HG03139 (cell line): Measurements from ENCODE around the gene SKA1.
"Not testable (repeated sequence)": the region's sequence is repeated elsewhere in the genome, so short reads cannot be mapped to it uniquely, and the experiment has no call there.

Source experiments
- ATAC-seq: cut with Tn5 transposase; IDR thresholded peaks from one replicate; pipeline ENCODE4 v1.9.1; 2021; ENCODE audit not compliant: unreplicated experiment

SKA1 gene

DNA sequence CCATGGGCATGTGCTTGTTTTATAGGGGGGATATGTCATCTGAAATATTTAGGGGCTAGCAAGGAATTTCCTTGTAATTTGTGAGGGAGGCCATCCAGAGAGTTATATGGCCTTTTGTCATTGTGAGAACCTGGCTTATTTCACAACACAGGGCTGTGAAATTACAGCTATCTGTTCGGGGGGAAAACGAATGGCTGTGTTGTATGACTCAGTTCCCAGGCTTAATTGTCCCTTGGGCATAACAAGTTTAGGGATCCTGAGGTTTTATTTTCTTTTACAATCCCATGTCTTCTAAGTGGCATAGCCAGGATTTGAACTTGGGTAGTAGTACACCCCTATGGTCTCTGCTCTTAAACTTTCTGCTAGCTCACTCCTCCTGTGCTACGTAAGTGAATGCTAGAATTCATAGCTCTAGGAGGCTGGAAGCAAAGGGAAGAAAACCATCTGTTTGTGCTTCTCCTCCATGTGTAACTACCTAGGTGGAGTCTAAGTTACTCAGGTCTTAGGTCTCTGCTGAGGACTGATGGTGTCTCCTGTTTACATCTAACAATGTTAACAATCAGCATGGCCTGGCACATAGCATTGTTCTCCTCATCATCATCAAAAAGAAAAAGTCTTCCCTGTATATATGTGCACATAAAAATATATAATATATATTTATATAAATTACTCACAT is 53.8 kb downstream of the SKA1 start:
- no peak for ATAC-seq

DNA sequence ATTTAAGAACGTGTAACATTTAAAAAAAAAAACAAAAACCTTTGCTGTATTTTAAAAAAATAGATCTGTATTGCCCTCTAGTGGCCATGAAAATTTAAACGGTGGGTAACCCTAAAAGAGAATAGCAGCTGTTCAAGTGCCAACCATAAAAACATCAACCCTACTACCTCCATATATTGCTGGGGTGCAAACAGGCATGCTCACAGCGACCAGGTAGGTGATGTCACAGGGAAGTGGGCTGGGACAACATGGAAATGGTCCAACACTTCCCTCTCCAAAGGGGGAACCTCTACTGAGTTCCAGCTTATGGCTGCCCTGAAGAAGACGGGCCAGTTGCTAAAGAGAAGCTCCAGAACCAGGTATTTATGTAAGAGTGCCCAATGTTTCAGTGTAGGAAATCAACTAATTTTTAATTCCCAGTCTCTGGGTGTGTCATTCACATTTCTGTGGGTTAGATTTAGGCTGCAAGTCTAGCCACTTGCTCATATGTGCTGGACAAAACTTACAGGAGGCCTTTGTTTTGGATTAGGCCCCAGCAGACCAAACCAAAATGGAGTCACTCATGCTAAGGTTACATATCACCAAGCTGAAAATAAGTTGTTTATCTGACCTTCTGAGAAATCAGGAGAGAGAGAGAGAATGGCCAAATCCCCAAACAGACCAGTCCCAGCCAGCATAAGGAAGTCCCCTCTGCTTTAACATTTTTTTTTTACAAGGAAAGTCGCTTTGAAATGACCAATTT is 54.5 kb downstream of the SKA1 start:
- no peak for ATAC-seq

DNA sequence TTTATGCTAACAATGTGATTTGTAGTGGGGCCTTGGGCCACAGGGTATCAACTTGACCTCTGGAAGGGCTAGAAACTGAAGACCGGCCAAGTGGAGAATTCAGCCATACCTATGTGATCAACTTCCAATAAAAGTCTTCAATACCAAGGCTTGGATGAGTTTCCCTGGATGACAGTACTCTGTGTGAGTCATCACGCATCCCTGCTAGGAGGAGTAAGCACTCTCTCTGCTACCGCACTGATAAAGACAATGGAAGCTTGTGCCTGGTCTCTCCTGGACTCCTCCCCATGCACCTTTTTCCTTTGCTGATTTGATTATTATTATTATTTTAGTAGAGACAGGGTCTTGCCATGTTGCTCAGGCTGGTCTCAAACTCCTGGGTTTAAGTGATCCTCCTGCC is 58.1 kb downstream of the SKA1 start:
- no peak for ATAC-seq

DNA sequence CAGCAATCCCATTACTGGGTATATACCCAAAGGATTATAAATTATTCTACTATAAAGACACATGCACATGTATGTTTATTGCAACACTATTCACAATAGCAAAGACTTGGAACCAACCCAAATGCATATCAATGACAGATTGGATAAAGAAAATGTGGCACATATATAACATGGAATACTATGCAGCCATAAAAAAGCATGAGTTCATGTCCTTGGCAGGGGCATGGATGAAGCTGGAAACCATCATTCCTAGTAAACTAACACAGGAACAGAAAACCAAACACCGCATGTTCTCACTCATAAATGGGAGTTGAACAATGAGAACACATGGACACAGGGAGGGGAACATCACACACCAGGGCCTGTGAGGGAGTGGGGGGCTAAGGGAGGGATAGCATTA is 61.9 kb downstream of the SKA1 start:
- ATAC-seq, result not testable (repeated sequence)

DNA sequence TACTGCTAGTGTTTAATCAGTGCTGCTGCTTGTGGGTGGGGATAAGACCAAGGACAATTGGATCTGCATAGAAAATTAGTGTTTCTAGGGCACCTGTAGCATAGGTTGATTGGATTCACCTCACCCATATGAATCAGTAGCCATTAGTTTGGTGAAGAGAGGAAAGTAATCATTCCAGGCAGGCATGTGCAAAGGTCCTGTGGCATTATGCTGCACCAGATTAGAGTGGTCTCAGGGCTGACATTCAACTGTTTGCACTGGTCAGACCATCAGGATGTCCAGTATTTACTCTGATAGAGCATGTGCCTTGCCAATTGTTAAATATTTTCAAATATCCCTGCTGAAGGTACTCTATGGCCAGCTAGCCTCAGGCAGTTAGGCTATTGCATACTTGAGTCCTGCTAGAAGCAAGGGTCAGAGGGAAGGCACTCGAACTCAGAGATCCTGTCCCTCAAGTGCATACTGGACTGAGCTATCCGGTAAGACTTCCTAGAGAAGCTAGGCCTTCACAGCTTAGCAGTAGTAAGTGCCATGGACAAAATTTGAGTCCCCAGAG is 64.7 kb downstream of the SKA1 start:
- no peak for ATAC-seq

DNA sequence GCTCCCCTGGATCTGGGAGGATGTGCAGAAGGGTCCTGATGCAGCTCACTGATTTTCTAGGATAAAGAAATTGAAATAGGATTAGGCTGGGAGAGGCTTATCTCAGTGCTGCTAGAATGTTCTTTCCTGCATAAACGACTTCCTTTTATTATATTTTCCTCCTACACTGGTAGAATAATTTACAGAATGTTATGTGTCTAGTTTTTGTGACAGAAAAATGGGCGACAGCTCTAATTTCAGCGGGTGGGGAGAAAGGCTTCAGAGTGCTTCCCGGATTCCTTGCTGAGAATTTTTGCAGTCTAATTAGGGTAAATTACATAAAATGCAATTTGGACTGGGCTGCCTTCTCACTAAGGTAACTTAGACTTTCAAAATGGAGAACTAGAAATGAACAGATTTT is 66.2 kb downstream of the SKA1 start:
- no peak for ATAC-seq

DNA sequence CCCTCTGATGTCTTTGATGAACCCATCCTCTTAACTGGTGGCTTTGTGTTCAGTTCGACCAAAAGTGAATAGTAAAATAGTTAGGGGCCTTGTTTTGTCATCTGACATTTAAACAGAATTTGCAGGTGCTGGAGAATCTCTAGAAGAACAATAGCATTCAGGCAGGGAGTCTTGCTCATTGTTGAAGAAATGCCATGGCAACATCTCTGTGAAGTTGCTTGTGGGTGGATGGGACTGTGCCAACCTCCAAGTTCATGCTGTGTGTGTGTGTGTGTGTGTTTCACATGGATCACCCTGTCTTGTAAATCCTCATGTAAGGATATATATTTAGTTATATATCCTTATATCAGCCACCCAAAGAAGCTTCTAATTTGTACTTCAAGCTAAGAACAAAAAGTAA is 66.7 kb downstream of the SKA1 start:
- ATAC-seq, result no peak
